HG03558 (cell line): Measurements from ENCODE around the gene OR4F16.
"Not testable (repeated sequence)": the region's sequence is repeated elsewhere in the genome, so short reads cannot be mapped to it uniquely, and the experiment has no call there.

Source experiments
- ATAC-seq: cut with Tn5 transposase; IDR thresholded peaks from one replicate; pipeline ENCODE4 v1.9.1; 2021; ENCODE audit warnings: moderate number of reproducible peaks; ENCODE audit not compliant: unreplicated experiment; ENCODE audit errors: extremely low read depth

The OR4F16 gene

GRCh38 chr1:686554-686953 is at the start of gene OR4F16:
Gene OR4F16 (minus strand): TSS chr1:686654. CDS start chr1:686654, 0 bp downstream.
- not testable (repeated sequence) for ATAC-seq

- ATAC-seq: not testable (repeated sequence)
Observed at GRCh38 chr1:733649-734048, 47.2 kb upstream of the OR4F16 start.

- not testable (repeated sequence) for ATAC-seq
Observed at GRCh38 chr1:727040-727439, 40.6 kb upstream of the OR4F16 start.
